ENCODE measurements around the gene FEN1. TPM values are rescaled to one million over a fixed set of nuclear protein-coding genes. Genes with fewer than 3 reads are reported as not detected.

Gene FEN1
- total RNA-seq, 2 donors from 2014 or later = 14.4 to 67.9 TPM

DNA sequence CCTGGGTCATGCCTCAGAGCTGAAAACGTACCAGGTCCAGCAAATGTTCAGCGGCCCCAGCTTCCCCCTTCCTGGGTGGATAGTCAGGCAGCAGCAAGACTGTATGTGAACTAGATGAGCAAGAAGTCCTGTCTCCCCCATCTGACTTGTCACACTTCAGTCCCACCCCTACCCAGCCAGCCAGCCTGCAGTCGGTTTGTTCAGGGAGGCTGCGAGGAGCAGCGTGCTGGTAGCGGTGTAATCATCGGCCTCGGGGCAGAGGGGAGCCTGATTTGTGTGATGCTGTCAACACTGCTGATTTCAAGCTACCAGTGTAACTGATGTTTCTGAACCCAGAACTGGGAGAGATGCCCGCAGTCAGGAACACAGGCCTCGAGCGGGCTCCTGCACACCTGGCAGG is 9.9 kb upstream of the FEN1 start:
- Histone ChIP-seq H3K4me1 (no peaks in the 10 kb centered on the region), H3K9me3 (no peaks in the 10 kb centered on the region), H3K36me3 (peaks cover 3% of the 10 kb centered on the region), H3K27ac (no peak overlapping the region), H3K27me3 (no peaks in the 10 kb centered on the region), H3K9ac (ENCODE audit: low read depth in 2 of 2, low read length in 2 of 2) (no peak overlapping the region), H3K4me3 (no peak overlapping the region)
- intact Hi-C loops (cut with DNase I) = no loop called here
- no peak for DNase-seq
- TF ChIP-seq, protein P1, sequence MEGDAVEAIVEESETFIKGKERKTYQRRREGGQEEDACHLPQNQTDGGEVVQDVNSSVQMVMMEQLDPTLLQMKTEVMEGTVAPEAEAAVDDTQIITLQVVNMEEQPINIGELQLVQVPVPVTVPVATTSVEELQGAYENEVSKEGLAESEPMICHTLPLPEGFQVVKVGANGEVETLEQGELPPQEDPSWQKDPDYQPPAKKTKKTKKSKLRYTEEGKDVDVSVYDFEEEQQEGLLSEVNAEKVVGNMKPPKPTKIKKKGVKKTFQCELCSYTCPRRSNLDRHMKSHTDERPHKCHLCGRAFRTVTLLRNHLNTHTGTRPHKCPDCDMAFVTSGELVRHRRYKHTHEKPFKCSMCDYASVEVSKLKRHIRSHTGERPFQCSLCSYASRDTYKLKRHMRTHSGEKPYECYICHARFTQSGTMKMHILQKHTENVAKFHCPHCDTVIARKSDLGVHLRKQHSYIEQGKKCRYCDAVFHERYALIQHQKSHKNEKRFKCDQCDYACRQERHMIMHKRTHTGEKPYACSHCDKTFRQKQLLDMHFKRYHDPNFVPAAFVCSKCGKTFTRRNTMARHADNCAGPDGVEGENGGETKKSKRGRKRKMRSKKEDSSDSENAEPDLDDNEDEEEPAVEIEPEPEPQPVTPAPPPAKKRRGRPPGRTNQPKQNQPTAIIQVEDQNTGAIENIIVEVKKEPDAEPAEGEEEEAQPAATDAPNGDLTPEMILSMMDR (IDR thresholded peaks at IDR 0.05) = no peak

DNA sequence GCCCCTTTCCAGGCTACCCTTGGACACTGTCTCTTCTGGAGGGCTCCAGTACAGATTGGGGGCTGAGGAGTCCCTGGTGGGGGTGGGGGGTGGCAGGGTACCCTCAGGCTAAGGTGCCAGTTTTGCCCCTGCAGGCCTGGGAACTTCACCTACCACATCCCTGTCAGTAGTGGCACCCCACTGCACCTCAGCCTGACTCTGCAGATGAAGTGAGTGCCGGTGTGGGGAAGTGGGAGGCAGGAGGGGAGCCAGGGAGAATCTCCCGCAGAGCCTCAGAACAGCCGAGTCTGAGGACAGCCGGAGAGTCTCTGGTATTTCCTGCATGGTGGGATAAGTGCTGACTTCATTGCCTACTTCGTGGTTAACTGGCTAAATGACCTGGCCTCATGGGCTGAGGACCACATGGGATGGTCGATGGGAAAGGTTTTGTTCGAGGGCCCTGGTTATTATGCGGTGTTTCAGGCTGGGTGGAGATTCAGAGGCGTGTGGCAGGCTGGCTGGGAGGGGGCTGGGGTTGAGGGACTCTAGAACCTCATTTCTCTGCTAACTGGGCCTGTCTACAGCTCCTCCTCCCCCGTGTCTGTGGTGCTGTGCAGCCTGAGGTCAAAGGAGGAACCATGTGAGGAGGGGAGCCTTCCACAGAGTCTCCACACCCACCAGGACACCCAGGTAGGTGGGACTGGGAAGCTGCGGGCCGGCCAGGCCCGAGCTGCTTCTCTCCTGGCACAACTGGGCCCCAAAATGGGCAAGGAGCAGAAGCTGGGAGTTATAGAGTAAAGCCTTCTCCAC is 8.8 kb upstream of the FEN1 start:
- TF ChIP-seq, protein P1 (IDR thresholded peaks at IDR 0.05) = no peak
- Histone ChIP-seq H3K4me3 (no peak overlapping the region), H3K9me3 (no peaks in the 10 kb centered on the region), H3K4me1 (no peaks in the 10 kb centered on the region), H3K27me3 (no peaks in the 10 kb centered on the region), H3K27ac (no peak overlapping the region), H3K9ac (ENCODE audit: low read depth in 2 of 2, low read length in 2 of 2) (no peak overlapping the region), H3K36me3 (peaks cover 3% of the 10 kb centered on the region)
- intact Hi-C loops (cut with DNase I) = no loop called here
- no peak for DNase-seq

DNA sequence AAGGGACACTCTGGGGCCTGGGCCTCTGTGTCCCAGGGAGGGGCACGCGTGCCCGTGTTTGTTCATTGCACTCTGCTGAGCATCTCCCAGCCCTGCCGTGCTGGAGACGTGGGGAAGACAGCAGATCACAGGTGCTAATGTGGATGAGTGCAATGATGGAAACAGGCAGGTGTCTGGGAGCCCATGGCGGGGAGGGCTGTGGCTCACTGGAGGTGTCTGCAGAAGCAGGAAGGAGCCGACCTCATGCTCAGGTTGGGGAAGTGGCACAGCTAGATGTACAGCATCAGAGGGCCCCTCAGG is 8.3 kb upstream of the FEN1 start:
- Histone ChIP-seq H3K4me1 (no peaks in the 10 kb centered on the region), H3K27me3 (no peaks in the 10 kb centered on the region), H3K9ac (ENCODE audit: low read depth in 2 of 2, low read length in 2 of 2) (no peak overlapping the region), H3K9me3 (no peaks in the 10 kb centered on the region), H3K36me3 (peaks cover 3% of the 10 kb centered on the region), H3K27ac (no peak overlapping the region), H3K4me3 (no peak overlapping the region)
- TF ChIP-seq, protein P1 (IDR thresholded peaks at IDR 0.05) = no peak
- no peak for DNase-seq
- intact Hi-C loops (cut with DNase I) = no loop called here

DNA sequence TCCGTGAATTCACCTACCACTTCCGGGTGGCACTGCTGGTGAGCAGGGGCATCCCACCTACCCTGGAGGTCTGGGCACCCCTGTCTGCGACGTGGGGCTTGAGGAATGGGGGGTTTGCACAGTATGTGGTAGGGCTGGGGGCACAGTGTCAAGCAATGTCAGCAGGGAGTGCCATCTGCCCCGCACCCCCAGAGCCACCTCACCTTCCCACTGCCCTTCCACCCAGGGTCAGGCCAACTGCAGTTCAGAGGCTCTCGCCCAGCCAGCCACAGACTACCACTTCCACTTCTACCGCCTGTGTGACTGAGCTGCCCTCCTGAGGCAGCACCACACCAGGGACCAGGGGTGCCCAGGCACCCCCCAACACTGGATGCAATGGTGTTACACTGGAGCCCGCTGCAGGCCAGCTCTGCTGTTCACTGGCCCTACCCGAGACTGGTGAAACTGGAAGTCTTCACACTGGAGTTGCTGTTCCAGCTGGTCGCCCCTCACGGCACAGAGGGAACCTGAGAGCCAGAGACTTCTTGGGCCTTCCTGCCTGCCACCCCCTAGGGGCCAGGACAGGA is 6.8 kb upstream of the FEN1 start:
- no peak overlapping the region for H3K4me3 ChIP-seq
- no peak overlapping the region for H3K9ac ChIP-seq (ENCODE audit: low read depth in 2 of 2, low read length in 2 of 2)
- H3K27me3 ChIP-seq = no peaks in the 10 kb centered on the region
- peaks cover 3% of the 10 kb centered on the region for H3K36me3 ChIP-seq
- intact Hi-C loops (cut with DNase I) = no loop called here
- H3K4me1 ChIP-seq = no peaks in the 10 kb centered on the region
- no peak for DNase-seq
- no peak overlapping the region for H3K27ac ChIP-seq
- TF ChIP-seq, protein P1 (IDR thresholded peaks at IDR 0.05) = no peak
- no peaks in the 10 kb centered on the region for H3K9me3 ChIP-seq

DNA sequence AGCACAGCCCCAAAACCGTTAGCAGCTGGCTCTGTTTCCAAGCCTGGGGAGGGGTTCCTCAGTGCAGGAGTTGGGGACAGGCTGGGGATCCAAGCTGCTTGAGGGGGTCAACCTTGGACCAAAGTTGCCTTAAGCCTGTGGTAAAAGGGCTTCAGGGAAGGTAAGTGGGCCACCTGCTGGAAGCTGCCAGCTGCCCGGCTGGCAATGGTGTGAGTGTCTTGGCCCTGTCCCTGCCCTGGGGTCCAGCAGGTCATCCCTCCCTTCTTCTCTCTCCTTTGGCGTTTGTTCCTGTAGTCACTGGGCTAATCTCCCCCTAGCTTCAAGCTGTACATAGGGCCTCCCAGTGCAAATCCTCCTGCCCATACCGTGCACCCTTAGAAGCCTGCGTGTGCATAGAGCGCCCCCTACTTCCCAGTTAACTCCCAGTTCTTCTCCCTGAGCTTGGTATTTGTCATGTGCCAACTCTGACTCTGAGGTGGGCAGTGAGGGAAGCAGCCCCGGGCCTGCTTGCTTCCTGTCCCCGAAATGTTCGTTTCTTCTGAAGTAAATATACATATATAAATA is 4.7 kb upstream of the FEN1 start:
- H3K4me1 ChIP-seq = no peaks in the 10 kb centered on the region
- no peak overlapping the region for H3K27ac ChIP-seq
- TF ChIP-seq, protein P1 (IDR thresholded peaks at IDR 0.05) = peak; percentile 17
- H3K27me3 ChIP-seq = no peaks in the 10 kb centered on the region
- H3K9me3 ChIP-seq = no peaks in the 10 kb centered on the region
- no peak overlapping the region for H3K9ac ChIP-seq (ENCODE audit: low read depth in 2 of 2, low read length in 2 of 2)
- no peak overlapping the region for H3K4me3 ChIP-seq
- DNase-seq = peak; percentile 41
- peaks cover 3% of the 10 kb centered on the region for H3K36me3 ChIP-seq
- intact Hi-C loops (cut with DNase I) = no loop called here

All from colonic mucosa (tissue), 4 donors.